Astrocyte (in vitro differentiated cells and primary cell): ENCODE data around the gene CTDP1.

ENCODE experiments used
- CTCF ChIP-seq: IDR thresholded peaks from 2 replicates; pipeline ENCODE4 v1.5.1; 2011; ENCODE audit warnings: low read depth, mild to moderate bottlenecking, inconsistent platforms, low read length, moderate library complexity; ENCODE audit not compliant: insufficient read depth
- EZH2 ChIP-seq: IDR thresholded peaks from 2 replicates; pipeline ENCODE4 v1.6.1; 2012; ENCODE audit warnings: mild to moderate bottlenecking, low read length, inconsistent platforms; ENCODE audit not compliant: insufficient read depth

GRCh38 chr18:79776674-79777073 lies 97.1 kb downstream of the CTDP1 start:
- TF ChIP-seq CTCF (no peak), EZH2 (no peak)
